Left cardiac atrium (tissue), 4 donors: ENCODE measurements around the gene TANC1. TPM values are rescaled to one million over a fixed set of nuclear protein-coding genes. Genes with fewer than 3 reads are reported as not detected.
A peak's percentile ranks its signal among the peaks of the same experiment; 100 is the strongest.

Source experiments
- ATAC-seq, 2 donors: fragments of 200-7000 bp; cut with Tn5 transposase; one replicate each; pipeline ENCODE4 v1.9.1; 2020; ENCODE audit warnings: mild to moderate bottlenecking in 2 of 2, moderate library complexity in 2 of 2
- DNase-seq: peaks from one replicate; pipeline ENCODE4 v3.0.0-alpha.2; 2020
- intact Hi-C, 2 donors: fragments of 100-400 bp; cut with DNase I; formaldehyde crosslinking; loops; one replicate each; pipeline versions ENCODE4 v1.14.1 to v1.15.1; 2022 to 2023
- total RNA-seq, 2 donors: library from RNA; stranded (reverse); fragmentation: NEBNext Ultra II Directional; extraction: Animal tissue kit (Norgen Biotek cat#: 25700); gene quantifications; one replicate each; pipeline ENCODE4 v1.2.1, GENCODE V29; 2021
- donor health status: DM: no; HTN: yes; CAD: no.
- donor health status: DM: no; HTN: yes; CAD: no; lungs with severe emphysema.
- donor health status: DM: yes; HTN: yes; CAD: no.
- donor health status: Dilated cardiomyopathy.

Gene TANC1
- total RNA-seq, 2 donors from 2014 or later: 38.6 to 80.7 TPM

- ATAC-seq: peak in 1 of 2 donors; percentile 28
- DNase-seq: no peak
- intact Hi-C loops: no loop called here
Observed at GRCh38 chr2:159232456-159233170, 264.2 kb downstream of the TANC1 start.

GRCh38 chr2:159234868-159235267, 266.4 kb downstream of the TANC1 start:
- intact Hi-C loops: no loop called here
- DNase-seq (no peak), ATAC-seq (no peak)

- ATAC-seq (no peak), DNase-seq (no peak)
- intact Hi-C loops: no loop called here
Observed at GRCh38 chr2:159243529-159243928, 275.1 kb downstream of the TANC1 start.

- intact Hi-C loops: no loop called here
- DNase-seq: no peak
- ATAC-seq: no peak
Observed at GRCh38 chr2:159246325-159246988, 278.0 kb downstream of the TANC1 start.

- DNase-seq: peak; percentile 63
- intact Hi-C loops: no loop called here
- peak; percentile 87 to 90 for ATAC-seq
Observed at GRCh38 chr2:159249990-159250715, 281.7 kb downstream of the TANC1 start.

- intact Hi-C loops: no loop called here
- DNase-seq (no peak), ATAC-seq (no peak)
Observed at GRCh38 chr2:159251296-159252173, 283.1 kb downstream of the TANC1 start.

GRCh38 chr2:159252905-159253304, 284.5 kb downstream of the TANC1 start:
- ATAC-seq (no peak), DNase-seq (no peak)
- intact Hi-C loops: no loop called here

- DNase-seq (no peak), ATAC-seq (no peak)
- intact Hi-C loops: no loop called here
Observed at GRCh38 chr2:159256159-159256558, 287.7 kb downstream of the TANC1 start.

- DNase-seq: no peak
- ATAC-seq: no peak
- intact Hi-C loops: no loop called here
Observed at GRCh38 chr2:159262226-159262625, 293.8 kb downstream of the TANC1 start.

GRCh38 chr2:159262904-159263303, 294.5 kb downstream of the TANC1 start:
- intact Hi-C loops: no loop called here
- no peak for DNase-seq
- peak; percentile 87 to 94 for ATAC-seq

- intact Hi-C loops: no loop called here
- DNase-seq (no peak), ATAC-seq (peak in 1 of 2 donors; percentile 41)
Observed at GRCh38 chr2:159265171-159265576, 296.7 kb downstream of the TANC1 start.

GRCh38 chr2:159266554-159266953, 298.1 kb downstream of the TANC1 start:
- ATAC-seq (no peak), DNase-seq (no peak)
- intact Hi-C loops: no loop called here

GRCh38 chr2:159267921-159268320, 299.5 kb downstream of the TANC1 start:
- intact Hi-C loops: no loop called here
- ATAC-seq (no peak), DNase-seq (no peak)

GRCh38 chr2:159270744-159271379, 302.4 kb downstream of the TANC1 start:
- intact Hi-C loops: no loop called here
- ATAC-seq: no peak

GRCh38 chr2:159272156-159272555, 303.7 kb downstream of the TANC1 start:
- no peak for ATAC-seq
- intact Hi-C loops: no loop called here
- DNase-seq: no peak

More at GRCh38 chr2:159270744-159271379, 302.4 kb downstream of the TANC1 start:
- no peak for DNase-seq

- DNase-seq (no peak), ATAC-seq (no peak)
- intact Hi-C loops: no loop called here
Observed at GRCh38 chr2:159275111-159275510, 306.7 kb downstream of the TANC1 start.

GRCh38 chr2:159279700-159280099, 311.3 kb downstream of the TANC1 start:
- ATAC-seq (no peak), DNase-seq (no peak)
- intact Hi-C loops: no loop called here

GRCh38 chr2:159281002-159281401, 312.6 kb downstream of the TANC1 start:
- intact Hi-C loops: no loop called here
- DNase-seq (no peak), ATAC-seq (no peak)
